Limb (tissue), 2 donors: ENCODE results near the gene CYBRD1.
"Not testable (repeated sequence)": the region's sequence is repeated elsewhere in the genome, so short reads cannot be mapped to it uniquely, and the experiment has no call there.

ENCODE experiments used
- DNase-seq, 2 donors: peaks; one replicate each; pipeline ENCODE4 v3.0.0-alpha.2; 2016; ENCODE audit errors: extremely low spot score in 2 of 2

The CYBRD1 gene, protein sequence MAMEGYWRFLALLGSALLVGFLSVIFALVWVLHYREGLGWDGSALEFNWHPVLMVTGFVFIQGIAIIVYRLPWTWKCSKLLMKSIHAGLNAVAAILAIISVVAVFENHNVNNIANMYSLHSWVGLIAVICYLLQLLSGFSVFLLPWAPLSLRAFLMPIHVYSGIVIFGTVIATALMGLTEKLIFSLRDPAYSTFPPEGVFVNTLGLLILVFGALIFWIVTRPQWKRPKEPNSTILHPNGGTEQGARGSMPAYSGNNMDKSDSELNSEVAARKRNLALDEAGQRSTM

DNA sequence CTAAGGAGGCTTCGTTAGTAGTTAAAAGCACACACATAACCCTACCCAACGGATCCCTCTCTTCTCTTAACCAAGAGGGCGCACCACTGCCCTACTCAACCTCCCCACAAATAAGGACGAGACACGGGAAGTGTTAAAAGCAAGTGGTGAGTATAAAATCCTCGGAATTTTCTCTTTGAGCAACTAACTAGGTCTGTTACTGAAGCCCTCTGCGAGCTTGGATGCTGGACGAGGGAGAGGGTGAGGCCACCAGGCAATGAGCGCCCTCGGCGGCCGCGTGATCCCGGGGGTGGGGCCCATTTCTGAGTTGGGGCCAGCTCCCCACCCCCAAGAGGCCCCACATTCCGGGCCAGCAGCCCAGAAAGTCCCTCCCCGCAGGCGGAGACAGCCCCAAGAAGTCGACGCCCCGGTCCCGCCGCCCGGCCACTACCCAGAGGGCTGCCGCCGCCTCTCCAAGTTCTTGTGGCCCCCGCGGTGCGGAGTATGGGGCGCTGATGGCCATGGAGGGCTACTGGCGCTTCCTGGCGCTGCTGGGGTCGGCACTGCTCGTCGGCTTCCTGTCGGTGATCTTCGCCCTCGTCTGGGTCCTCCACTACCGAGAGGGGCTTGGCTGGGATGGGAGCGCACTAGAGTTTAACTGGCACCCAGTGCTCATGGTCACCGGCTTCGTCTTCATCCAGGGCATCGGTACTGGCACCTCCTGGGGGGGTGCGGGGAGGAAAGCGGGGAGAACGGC lies at the start of gene CYBRD1:
TSS of gene CYBRD1 (plus strand) at position 423 of the 736 bp plus-strand sequence. CDS start at position 495, 72 bp downstream.
- DNase-seq: peak; percentile 74 to 87

DNA sequence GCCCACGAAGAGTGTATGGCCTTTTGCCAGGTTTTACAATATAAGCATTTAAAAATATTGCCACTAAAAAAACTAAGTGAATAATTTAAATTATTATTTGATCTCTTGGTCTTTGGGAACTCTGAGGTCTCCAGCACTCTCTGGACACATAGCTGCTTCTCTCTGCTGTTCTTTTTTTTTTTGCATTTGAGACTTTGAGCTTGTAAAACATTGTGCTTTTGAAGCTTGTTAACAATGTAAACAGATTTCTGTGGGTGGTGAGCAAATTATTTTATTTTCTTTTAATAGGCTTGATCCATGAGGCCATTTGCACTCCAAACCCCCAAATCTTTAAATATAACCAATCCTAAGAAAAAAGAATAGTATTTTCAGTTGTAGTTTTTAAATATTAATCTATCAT lies 46.3 kb upstream of the CYBRD1 start:
- DNase-seq: no peak

DNA sequence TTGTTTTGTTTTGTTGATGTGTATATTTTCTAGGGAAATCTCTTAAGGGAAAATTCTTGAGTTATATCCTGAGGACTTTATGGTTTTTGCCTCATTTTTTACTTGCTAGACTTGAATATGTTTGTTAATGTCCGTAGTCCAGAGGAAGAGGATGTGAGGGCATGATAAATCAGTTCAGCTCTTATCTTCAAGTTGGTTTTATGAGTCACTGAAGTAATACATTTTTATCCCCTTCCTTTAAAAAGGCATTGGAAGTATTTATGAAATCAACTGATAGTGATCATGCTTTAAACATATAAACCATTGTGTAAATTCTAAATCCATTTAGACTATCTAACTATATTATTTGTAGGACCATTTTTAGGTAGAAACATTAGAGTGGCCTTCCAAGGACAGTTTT lies 43.9 kb upstream of the CYBRD1 start:
- DNase-seq: no peak

DNA sequence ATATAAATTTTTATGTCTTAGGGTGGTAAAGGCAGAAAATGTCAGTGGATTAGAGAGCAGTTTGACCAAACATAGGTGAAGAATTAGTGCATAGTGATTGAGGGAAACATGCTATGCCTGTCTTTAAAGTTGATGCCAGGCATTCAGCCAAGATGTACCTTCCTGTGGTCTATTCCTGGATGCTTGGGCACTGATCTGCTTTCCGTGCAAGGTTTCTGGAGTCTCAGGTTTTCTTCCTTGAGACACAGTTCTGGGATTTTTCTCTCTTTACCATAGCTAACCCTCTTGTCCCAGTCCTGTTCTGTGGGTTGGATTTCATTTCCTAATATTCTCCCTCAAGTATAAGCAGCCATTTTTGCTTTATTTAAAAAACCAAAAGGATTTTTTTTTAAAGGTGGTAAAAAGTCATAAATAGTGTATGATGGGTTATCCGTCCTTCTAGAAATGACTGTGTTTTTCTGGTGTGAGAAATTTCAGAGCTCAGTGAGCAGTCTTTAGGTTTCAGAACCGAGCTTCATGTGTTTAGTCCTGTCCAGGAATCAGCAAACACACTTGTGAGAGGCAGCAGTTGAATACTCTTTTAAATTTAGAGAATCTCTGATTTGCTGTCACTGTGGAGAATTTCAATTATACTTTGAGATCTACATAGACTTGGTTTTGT lies 43.0 kb upstream of the CYBRD1 start:
- no peak for DNase-seq

DNA sequence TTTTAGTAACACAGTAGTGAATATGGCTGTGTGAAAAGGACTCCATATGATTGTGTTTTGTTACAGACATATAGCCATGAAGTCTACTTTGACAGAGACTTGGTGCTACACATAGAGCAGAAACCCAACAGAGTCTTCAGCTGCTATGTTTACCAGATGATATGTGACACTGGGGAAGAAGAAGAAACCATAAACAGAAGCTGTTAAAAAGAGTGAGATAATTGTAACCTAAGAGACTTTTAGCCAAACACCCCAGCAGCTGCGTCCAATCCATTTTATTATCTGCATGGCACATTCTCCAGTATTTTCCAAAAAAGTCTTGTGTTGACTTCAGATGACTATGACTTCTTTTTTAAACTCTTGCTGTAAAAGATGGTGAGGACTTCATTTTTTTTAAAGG lies 41.4 kb upstream of the CYBRD1 start:
- DNase-seq: peak in 1 of 2 donors; percentile 28

DNA sequence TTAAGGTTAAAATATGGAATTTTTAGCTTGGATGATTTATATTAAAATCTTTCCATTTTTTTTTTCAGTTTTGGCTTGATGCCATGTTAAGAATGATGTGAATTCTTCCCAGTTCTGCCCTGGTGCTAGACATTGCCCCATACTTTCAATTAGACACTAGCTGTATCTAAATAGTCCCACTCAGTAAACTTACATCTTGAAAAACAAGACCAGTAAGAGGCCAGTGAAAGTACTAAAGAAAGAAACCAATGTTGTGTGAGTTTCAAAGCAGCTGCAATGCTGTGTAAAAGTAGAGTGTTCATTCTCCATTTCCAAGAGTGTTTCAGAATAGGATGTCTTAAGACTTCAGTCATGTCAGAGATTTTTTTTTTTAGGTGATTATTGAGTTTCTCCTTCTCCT lies 40.0 kb upstream of the CYBRD1 start:
- no peak for DNase-seq

DNA sequence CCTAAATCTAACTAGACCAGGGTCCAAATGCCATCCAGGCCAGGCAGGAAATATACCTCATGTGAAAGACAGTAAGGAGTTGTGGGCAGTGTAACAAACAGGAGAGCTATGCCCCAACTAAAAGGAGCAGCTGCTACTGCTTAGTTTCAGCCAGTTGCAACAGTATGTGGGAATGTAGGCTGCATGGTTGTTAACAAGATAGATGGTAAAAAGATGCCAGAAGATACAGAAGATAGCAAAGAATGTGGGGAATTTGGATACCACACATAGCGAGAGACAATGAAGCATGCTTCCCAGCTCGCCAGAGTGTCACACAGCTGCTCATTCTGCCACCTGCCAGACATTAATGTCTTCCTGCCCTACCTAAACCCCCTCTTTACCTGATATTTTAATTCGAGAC lies 39.4 kb upstream of the CYBRD1 start:
- peak in 1 of 2 donors; percentile 59 for DNase-seq

DNA sequence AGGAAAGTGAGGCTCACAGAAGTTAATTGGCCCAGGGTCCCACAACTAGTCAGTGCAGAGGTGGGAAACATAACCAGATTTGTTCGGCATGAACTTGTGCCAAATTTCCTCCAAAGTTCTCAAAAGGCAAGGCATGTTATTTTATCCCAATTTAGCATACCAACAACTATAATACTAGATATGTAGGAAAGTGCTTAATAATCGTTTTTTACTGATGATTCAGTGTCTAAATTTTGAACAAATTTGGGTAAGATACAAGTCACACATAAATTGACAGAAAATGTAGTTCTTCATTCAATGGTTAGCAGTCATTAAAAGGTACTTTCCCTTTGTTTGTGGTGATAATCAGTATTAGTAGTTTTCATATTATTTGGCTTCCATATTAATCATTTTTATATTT lies 38.5 kb upstream of the CYBRD1 start:
- DNase-seq: no peak

DNA sequence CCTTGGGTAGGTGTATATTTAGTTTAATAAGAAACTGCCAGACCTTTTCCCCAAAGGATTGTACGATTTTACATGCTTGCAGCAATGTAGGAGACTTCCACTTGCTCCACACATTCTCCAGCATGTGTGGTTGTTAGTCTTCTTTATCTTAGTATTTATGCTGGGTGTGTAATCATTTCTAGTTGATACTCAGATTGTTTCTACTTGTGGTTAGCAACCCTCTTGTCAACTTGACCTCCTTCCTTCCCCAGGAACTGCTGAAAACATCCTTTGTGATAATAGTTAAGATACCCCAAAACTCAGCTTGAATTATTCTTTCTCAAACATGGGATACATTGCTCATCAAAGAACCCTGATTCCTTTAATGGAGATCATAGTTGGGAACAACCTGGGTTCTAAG lies 37.2 kb upstream of the CYBRD1 start:
- no peak for DNase-seq

DNA sequence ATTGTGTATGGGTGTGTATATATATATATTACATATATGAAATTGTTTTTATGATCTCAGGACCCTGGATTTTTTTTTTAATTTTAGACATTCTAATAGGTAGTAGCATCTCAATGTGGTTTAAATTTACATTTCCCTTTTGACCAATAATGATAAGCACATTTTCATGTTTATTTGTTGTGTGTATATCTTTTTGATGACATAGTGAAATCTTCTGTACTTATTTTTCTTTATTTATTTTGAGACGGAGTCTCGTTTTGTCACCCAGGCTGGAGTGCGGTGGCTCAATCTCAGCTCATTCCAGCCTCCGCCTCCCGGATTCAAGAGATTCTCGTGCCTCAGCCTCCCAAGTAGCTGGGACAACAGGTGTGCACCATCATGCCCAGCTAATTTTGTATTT lies 35.1 kb upstream of the CYBRD1 start:
- DNase-seq: no peak

DNA sequence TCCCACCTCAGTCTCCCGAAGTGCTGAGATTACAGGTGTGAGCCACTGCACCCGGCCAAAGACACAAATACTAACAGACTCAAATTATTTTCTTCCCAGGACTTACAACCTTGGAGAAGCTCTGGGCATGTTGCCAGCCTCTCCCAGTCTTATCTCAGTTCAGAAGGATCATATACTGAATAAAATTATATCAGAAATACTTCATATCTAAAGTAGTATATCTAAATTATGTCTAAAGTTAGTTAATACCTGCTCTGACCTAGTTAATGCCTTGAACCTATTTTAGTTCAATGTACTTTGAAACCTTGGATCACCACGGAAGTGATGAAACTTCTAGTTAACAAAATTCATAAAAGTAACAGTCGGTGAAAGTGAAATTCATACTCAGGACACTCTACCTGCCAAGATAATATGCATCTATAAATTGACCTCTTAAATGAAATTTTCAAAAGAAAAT lies 34.4 kb upstream of the CYBRD1 start:
- DNase-seq: no peak

DNA sequence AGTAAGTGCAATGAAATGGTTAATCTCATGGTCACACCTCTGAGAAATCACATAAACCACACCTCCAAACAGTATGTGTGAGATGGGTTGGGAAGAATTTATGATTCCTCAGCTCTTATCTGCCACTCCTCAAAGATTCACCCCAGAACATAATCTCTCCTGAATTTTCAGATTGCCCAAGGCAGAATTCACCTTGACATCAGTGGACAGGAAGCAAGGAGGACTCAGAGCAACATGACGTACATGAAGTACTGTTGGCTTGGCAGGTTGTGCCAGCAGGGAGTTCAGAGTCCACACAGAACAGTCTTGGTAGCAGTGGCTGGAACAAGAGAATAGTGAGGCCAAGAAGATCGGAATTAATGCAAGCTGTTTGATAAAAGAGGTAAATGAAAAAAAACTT lies 31.7 kb upstream of the CYBRD1 start:
- no peak for DNase-seq

DNA sequence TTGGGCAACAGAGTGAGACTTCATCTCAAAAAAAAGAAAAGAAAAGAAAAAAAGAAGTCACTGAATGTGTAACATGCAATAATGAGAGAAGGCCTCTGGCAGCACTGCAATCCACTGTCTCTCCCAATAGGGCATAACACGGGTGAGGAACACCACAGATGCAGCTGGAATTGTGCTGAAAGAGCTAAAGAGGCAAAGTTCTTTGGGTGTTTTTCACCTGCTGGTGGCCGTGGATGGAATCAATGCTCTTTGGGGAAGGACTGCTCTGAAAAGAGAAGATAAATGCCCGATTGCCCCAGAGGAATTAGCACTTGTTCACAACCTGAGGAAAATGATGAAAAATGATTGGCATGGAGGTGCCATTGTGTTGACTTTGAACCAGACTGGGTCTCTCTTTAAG lies 31.0 kb upstream of the CYBRD1 start:
- no peak for DNase-seq

DNA sequence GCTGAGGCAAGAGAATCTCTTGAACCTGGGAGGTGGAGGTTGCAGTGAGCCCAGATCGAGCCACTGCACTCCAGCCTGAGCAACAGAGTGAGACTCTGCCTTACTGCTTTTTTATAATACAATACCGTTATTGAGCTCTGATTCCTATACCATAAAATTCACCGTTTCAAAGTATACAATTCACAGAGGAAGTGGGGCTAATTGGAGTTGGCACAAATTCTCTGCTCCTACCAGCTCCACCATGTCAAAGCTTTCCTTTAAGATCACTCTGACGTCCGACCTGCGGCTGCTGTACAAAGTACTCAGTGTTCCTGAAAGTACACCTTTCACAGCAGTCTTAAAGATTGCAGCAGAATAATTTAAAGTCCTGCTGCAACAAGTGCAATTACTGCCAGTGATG lies 29.6 kb upstream of the CYBRD1 start:
- DNase-seq: no peak

DNA sequence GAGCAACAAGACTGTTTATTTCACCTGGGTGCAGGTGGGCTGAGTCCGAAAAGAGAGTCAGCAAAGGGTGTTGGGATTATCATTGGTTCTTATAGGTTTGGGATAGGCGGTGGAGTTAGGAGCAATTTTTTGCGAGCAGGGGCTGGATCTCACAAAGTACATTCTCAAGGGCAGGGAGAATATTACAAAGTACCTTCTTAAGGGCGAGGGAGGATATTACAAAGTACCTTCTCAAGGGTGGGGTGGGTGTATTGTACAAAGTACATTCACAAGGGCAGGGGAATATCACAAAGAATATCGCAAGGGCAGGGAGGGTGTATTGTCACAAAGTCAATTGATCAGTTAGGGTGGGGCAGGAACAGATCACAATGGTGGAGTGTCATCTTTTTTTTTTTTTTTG lies 24.6 kb upstream of the CYBRD1 start:
- not testable (repeated sequence) for DNase-seq

DNA sequence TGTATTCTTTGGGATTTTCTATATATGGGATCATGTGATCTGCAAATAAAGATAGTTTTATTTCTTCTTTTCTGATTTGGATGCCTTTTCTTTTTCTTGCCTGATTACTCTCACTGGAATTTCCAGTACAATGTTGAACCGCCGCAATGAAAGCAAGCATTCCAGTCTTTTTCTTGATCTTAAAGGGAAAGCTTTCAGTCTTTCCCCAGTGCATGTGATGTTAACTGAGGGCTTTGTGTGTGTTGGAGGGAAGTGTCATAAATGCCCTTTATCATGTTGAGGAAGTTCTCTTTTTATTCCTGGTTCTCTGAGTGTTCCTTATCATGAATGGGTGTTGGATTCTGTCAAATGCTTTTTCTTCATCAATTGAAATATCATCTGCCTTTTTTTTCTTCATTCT lies 16.9 kb upstream of the CYBRD1 start:
- DNase-seq: no peak

DNA sequence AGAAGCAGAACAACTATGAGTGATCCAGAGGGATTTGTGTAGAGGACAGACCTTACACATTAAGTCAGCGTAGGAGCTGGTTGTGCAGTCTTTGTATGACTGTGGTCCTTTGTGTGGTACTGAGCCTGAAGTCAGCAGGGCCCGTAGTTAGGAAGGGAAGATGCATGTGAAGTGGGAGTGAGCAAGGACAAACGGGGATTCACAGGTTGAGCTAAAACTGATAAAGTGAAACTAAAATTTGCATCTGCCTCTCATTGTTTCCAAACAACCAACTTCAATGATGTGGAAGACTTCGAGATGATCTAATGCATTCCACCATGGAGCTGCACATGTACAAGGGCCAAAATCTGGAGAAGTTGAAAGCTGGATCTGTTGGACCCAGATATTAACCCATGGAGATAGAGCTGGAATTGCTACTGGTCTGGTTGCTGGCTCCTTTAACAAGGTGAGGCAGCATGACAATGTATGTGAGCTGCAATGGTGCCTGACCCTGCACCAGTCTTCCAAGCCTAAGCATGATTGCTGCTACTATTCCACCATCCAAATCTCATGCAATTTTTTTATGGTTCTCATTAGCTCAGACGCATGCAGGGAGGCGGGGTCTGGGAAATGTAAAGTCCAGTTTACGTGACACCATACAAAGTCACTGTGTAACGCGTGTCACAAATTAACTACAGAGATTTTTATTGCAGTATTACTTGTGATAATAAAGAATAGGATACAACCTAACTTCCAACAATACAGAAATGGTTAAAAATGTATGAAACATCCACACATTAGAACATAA lies 12.1 kb upstream of the CYBRD1 start:
- no peak for DNase-seq

DNA sequence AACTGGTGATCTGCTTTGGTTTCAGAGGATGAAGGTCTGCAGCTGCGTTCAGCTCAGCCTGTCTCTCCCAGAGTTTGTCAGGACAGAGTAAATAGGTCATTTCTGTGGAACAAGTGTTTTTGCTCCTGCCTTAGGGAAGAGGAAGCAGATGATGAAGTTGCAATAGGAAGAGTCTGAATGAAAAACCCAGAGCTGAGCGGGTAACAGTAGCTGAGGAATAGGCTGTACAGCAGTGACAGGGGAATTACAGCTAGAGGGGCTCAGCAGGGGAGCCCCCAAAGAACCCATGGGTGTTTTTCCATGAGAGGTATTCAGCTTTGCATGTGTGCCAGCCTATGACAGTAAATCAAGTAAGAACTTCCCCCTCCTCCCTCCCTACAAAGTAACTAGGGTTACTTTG lies 10.3 kb upstream of the CYBRD1 start:
- no peak for DNase-seq

DNA sequence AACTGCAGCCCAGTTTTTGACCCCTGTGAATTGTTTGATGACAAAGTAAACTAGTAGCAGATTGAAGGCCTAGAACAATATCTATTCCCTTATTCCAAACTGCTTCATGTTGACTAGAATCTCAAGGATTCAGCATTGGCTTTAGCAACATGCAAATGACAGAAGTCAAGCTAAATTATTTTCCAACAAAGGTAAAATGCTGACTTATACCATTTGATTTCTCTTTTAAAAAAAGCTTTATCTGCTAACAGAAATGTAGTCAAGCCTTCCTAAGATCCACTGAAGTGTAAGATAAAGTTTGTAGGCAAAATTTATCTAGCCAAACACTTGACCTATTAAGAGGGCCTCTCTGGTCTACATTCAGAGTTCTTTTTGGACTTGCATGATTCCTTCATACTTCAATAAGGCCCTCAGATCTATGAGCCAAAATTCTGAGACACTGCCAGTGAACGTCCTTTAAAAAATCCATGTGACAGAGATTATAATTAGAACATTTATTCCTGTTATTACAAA lies 9.5 kb upstream of the CYBRD1 start:
- DNase-seq: no peak

DNA sequence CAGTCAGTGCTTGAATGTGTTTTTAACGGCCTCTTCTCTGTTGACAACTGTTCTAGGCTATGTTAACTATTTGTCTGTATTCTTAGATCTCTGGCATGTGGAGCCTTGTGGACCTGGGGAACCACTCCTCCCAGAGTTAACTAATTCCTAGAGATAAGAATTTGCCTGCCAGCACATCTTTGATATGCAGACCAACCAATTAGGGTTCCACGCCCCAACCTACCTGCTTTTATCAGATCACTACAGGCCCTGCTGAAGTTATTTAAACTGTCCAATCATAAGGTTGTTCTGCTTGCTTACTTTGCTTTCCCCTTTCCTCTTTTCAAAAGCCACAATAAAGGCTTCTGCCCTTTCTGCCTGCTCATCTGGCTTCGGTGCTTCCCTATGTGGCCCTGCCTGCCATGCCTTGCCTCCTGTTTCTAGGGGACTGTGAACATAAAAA lies 8.5 kb upstream of the CYBRD1 start:
- DNase-seq: no peak

DNA sequence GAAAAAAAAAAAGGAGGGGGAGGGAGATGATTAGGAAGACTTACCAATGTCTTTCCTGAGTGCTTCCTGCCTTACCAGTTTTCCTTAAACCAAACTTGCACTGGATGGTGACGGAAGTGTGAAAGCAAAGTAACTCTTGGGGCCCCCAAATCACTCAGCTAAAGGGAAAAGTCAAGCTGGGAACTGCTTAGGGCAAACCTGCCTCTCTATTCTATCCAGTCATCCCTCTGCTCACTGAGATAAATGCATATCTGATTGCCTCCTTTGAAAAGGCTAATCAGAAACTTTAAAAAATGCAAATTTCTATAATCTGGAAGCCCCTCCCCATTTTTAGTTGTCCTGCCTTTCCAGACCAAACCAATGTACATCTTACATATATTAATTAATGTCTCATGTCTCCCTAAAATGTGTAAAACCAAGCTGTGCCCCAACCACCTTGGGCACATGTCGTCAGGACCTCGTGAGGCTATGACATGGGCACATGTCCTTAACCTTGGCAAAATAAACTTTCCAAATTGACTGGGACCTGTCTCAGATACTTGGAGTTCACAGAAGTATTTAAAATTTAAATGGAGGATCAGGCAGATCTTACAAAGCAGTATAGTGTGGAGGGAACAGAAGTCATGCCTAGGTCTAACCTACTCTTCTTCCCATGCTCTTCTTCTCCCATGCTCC lies 7.2 kb upstream of the CYBRD1 start:
- no peak for DNase-seq
